NOMO-1 (cell line): ENCODE measurements around the gene ZFYVE28.

Source experiments
- DNase-seq, 2 experiments: peaks; one replicate each; lab custom pipeline; 2025; ENCODE audit not compliant: unreplicated experiment in 2 of 2; lab: John Stamatoyannopoulos, UW

ZFYVE28 gene

DNA sequence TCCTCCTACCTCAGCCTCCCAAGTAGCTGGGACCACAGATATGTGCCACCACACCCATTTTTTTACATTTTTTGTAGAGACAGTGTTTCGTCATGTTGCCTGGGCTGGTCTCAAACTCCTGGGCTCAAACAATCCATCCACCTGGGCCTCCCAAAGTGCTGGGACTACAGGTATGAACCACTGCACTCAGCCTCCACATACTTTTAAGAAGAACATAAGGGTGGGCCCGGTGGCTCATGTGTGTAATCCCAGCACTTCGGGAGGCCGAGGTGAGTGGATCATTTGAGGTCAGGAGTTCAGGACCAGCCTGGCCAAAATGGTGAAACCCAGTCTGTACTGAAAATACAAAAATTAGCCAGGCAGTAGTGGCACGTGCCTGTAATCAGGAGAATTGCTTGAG, 105.1 kb downstream of the ZFYVE28 start:
- DNase-seq, result no peak

DNA sequence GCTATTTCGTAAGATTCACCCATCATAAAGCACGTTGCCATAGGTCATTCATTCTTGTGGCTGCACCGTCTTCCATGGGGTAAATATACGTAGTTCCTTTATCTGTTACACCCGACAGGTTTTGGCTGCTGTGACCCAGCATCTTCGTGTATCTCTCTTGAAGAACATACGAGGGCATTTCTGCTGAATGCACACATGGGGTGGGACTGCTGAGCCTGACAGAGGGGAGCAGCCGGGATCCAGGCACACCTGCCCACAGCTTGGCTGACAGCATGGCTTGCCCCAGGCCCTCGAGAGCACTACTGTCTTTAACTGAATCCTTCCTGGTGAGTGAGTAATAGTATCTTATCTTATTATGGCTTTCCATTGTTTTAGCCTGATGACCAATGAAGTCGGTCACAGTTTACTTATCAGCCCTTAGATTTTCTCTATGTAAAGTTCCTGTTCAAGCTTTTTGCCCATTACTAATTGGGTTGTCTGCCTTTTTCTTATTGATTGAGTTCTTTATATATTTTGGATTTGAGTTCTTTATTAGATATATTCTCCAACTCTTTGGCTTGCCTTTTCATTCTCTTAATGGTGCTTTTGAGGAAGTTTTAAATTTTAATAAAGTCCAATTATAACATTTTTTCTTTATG, 111.6 kb downstream of the ZFYVE28 start:
- no peak for DNase-seq

DNA sequence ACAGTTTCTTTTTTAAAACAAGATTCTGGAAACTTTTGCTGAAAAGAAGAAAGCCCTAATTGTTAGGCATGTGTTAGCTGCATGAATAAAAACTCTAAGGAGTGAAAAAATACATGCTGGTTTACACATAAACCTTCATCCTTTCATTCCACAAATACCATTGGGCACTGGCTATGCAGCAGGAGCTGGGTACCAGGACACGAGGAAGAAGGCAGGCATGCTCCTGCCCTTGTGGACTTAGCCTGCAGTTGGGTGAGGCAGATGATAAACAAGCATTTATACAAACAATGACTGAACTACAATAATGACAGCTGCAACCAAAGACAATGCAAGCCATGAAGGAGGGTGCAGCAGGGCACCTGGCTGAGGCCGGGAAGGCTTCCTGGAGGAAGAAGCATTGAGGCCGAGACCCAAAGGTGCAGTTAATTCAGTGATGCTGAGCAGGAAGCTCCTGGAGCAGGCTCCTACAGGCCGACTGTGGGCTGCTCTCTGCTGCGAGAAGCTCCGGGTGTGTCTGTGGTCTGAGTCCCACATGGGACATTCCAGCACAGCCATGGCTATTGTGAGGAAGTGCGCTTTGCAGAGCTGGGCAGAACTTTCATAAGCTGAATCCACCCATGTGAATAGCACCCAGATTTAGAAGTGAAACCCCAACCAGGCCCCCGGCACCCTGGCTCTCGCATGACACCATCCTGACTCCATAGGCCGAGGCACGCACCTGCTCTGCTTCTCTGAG, 112.5 kb downstream of the ZFYVE28 start:
- no peak for DNase-seq

DNA sequence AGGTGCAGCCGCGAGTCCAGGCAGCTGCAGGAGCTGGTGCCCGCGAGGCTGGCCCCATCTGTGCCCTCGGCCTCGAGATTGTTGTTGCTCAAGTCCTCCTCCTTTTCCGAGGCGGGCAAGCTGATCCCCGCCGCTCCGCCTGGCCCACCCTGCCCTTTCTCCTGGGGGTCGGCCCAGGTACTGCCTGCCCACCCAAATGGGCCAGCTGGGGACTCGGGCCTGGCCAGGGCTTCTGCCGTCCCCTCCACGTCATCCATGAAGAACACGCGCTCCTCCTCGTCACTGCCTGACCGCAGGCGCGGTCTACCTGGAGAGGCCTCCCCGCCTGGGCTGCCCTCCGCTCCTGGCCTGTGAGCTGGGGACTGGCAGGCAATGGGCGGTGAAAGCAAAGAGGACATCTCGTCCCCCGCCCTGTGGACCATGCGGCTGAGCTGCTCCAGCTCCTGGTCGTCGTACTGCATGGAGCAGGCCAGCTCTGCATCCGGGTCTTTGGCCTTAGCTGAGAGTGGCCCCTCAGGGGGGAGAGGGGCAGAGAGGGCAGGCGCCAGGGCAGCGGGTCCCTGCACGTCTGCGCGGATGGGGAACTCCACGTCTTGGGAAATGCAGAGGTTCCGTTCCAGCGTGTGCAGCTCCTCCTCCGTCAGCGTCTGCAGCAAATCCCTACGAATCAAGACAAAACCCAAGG, 113.4 kb downstream of the ZFYVE28 start:
- no peak for DNase-seq

DNA sequence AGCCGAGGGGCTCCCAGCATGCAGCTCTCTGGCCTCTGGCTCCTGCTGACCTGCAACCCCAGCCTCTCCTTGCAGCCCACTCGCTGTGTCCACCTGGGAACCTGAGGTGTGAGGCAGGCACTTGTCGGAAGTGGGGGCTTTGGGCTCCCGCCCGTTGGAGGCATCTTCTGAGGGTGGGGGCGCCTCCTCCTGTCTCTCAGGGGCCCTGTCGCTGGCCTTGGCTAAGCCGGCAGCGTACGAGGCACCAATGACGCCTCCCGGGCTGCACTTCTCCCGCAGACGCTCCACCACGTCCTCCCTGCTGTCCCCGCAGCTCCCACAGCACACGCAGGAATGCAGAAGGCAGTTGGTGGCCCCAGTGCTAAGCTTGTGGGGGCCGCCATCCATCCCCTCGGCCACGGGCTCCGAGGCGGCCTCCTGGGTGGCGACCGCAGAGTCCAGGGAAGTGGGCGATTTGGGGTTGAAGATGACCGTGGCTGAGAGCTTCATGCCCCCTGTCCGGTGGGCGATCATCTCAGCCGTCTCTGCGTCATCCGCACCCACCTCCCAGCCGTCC, 114.0 kb downstream of the ZFYVE28 start:
- DNase-seq, result no peak

DNA sequence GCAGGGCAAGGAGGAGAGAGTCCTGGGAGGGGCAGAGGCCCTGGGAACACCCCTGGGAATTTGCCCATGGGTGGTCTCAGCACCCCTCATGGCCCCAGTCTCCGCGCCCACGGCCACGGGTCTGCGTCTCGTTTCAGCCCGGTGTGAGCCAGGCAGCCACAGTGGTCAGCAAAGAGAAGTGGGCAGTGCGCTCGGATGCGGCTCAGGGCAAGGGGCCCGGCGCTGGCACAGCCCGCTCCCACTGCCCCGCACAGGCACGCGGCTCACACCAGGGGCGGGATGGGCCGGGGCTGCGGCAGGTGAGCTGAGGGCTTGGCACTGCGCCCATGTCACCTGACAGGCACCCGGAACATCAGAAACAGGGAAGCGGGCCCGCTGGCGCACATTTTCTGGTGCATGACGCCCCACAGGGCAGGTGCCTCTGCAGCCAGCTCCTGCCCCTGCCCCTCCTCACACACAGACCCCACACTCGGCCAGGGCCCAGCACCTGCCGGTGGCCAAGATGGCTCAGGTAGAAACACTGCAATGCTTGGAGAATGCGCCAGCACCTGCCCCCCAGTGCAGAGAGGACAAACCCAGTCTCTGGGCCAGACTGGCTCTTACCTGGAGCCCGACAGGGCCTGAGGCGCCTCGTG, 114.6 kb downstream of the ZFYVE28 start:
- DNase-seq, result no peak

DNA sequence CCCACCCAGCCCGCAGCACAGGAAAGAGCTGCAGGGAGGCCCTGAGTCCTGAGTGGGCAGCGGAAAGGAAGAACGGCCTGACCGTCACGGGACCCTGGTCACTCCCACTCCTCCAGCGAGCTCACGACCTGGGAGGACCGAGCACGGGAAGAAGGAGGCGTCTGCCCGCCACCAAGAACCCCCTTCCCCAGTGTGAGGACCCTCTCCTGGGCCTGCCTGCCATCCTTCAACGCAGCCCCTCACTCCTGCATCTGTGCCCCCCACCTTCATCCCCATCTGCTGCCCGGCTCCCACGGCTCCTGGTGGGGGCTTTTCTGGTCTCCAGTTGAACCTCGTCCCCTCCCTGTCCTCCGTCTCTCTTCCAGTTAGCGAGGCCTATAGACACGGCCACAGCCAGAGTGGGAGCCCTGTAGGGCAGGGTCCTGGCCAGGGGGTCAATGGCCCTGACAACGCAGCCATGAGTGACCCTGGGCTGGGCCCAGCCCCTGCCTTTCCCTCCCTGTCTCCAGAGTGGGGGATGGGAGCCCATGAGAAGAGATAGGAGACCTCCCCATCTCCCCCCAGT, 115.2 kb downstream of the ZFYVE28 start:
- DNase-seq, result no peak

DNA sequence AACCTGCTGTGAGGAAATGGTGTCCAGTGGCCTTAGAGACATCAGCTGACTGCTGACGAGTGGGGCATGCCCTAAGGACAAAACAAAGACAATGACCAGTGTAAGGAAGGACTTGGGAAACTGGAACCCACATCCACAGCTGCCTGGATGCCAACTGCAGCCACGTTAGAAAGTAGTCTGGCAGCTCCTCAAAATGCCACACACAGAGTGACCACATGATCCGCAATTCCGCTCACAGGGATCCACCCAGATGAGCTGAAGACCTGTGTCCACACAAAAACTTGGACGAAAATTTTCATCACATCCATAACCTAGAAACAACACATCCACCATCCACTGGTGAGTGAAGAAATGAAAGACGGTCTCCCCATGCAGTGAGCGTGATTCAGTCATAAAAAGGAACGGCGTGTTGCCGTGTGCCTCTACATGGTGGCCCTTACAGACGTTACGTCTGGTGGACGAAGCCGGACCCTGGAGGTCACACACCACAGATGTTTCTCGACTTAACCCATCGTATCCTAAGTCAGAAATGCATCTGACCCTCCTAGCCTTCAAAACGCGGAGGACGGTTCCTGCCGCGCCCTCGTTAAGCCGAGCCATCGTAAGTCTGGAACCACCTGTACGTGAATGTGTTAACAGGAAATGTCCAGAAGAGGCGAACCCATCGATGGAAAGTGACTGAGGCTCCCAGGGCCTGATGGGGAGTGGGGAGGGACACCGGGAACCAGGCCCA, 115.9 kb downstream of the ZFYVE28 start:
- no peak for DNase-seq

DNA sequence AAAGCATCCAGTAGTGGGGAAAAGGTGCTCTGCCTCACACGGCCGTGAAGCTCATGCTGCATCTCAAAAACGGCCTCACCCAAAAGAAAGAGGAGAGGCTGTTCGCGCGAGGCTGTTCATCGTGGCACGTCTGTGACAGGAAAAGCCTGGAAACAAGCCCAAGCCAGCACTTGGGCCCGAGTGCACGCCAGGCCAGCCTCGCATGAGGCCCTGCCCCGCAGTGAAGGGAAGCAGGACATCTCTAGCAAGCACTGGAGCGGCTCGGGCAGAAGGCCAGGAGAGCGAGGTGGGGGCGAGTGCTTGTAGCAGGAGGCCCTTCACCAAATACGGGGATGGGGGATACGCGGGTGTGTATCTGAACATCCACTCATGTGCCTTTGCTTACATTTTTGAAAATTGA, 116.6 kb downstream of the ZFYVE28 start:
- no peak for DNase-seq

DNA sequence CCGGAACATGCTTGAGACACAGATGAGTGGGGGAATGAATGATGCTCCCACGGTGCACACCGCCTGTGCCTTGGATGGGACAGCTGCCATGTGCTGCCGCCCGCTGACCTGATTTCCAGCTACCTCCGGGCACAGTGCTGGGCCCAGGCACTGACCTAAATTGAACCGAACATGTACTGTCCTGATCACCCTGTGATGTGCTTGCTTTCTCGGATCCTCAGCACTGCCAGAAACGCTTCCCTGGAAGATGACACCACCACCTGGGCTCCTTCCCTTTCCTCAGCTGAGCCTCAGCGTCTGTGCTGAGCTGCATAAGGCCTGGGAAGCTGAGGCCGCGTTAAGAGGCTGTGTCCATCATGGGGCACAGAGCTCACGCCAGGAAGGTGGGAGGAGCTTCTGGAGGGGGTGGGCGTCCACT, 117.2 kb downstream of the ZFYVE28 start:
- DNase-seq, result no peak

DNA sequence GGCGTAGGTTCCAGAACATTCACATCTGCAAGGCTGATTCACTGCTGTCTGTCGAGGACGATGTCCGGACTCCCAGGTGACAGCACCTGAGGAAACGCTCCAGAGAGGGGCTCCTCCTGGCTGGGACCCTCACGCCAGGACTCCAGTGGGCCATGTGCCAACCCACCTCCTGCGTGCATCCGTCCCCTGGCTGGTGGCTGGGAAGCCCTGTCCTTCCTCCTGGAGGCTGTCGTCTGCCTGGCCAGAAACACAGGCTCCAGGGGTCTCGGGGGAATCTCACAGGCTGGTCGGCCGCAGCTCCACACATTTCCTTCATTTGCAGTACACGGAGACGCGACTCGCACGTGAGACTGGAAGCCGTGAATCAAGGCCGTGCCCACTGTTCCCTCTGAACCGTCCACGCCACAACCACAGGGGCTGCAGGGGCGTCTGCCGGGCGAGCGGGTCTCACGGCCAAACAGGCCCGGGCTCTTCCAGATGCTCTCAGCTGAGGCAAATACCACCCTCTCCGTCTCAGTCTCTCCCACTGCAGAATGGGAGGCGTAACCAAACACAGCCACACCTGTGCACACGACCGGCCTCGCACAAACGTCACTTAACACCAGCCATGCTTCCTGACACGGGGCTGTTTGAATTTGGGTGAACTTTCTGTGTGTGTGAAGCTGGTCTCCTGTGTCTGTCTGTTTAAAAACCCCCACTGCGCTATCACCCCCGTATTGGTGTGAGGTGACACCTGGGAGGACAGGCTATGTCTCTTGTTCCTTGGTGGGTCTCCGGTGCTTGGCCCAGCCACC, 117.8 kb downstream of the ZFYVE28 start:
- no peak for DNase-seq

DNA sequence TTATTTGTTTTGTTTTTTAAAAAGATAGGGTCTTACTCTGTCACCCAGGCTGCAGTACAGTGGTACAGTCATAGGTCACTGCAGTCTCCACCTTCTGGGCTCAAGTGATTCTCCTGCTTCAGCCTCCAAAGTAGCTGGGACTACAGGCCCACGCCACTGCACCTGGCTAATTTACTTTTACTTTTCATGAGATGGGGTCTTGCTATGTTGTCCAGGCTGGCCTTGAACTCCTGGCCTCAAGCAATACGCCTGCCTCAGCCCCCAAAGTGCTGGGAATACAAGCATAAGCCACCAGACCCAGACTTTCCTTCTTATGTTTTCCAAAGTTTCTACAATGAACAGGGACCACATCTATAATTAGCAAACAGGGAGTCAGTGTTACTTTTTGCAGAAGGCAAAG, 118.7 kb downstream of the ZFYVE28 start:
- DNase-seq, result no peak

DNA sequence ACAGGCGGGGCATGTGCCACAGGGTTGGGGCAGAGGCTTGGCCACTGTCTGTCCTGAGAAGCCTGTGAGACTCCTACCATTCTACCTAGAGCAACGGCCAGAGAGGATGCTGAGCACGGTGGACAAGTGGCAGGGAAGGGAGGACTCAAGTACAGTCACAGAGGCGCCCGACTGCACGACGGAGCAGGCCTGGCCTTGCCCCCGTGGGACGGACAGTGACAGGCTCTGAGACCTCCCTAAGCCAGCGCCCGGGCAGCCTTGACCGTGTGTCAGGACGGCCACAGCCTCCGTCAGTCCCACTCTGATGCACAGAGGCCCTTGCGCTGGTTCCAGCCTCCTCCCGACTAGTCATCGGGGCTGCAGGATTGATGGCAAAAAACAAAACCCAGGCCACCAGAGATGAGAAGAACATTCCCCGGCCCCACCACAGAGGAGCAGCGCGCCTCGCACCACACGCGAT, 119.9 kb downstream of the ZFYVE28 start:
- DNase-seq, result no peak

DNA sequence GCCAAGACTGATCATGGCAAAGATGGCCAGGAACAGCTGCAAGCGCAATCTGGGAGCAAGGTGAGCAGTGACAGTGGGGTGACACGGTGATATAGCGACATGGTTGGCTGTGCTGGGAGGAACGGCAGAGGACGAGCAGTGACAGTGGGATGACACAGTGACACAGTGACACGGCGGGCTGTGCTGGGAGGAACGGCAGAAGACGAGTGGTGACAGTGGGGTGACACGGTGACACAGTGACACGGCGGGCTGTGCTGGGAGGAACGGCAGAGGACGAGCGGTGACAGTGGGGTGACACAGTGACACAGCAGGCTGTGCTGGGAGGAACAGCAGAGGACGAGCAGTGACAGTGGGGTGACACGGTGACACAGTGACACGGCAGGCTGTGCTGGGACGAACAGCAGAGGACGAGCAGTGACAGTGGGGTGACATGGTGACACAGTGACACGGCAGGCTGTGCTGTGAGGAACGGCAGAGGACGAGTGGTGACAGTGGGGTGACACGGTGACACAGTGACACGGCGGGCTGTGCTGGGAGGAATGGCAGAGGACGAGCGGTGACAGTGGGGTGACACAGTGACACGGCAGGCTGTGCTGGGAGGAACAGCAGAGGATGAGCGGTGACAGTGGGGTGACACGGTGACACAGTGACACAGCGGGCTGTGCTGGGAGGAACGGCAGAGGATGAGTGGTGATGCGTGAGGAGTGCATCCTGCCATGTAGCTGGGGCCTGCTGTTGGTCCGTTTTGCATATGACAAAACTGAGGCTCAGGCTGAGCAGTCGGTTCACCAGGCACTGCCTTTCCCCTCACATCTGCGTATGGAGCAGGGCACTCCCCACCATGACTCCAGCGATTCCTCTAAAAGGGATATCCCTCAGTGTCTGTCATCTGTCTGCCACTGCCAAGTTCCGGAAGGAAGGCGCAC, 120.6 kb downstream of the ZFYVE28 start:
- DNase-seq, result no peak

DNA sequence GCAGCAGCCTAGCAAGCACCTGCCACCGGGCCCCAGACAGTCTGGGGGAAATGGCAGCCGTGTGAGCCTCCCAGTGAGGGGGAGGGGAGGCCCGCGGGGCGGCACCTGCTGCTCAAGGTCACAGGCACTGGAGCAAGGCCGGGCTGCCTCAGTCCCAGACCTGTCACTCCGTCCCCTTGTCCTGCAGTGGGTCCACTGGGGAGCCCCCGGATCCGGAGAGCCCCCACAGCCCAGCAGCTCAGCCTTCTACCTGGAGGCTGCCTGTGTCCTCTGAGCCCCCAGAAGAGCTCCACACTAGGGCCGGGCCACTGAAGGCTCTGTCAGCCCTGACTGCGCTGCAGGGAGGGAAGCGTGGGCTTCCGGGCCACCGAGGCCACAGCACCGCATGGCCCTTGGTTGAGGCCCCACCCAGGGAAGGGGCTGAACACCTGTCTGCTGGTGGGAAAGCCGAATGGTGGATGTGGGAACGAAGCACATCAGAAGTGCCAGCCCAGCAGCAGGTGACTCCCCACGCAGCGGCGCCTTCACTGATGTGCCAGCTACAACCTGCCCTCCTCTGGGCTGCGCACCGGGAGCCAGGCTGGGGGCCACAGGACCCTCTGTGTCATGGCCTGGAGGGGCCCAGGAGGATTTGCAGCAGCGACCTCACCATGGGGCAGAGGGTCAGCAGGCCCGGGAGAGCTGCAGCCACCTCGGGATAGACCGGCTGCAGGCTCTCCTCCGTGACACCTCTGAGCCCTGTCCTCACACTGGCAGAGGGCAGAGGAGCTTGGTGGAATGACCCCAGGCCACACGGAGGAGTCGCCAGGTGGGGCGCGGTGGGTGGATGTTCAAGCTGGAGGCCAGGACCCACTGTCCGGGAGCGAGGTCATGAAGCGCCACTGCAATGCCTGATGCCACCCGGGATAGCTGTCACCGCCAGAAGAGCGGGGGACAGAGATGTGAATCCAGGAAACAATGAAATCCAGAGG, 121.5 kb downstream of the ZFYVE28 start:
- no peak for DNase-seq

DNA sequence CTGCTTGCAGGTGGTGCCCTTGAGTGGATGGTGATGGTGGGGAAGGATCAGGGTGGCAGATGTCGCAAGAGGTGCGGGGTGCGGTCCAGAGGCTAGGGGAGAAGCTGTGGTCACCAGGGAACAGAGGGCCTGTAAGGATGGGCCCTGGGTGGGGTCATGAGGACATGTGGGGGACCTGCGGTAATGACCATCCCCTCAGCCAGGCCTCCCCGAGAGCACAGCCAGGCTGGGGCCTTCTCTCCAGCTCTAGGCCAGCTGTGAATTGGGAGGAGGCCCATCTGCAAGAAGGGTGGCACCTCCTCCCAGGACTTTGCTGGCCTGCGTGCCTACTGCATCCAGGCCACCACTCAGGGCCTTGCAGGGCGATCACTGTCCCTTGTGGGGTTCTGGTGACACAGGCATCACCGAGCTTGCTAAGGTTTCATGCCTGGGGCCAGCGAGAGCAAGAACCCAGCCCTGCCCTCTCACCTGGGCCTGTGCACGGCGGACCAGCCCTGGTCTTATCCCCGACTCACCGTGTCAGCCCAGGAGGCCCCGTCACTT, 122.5 kb downstream of the ZFYVE28 start:
- DNase-seq, result no peak

DNA sequence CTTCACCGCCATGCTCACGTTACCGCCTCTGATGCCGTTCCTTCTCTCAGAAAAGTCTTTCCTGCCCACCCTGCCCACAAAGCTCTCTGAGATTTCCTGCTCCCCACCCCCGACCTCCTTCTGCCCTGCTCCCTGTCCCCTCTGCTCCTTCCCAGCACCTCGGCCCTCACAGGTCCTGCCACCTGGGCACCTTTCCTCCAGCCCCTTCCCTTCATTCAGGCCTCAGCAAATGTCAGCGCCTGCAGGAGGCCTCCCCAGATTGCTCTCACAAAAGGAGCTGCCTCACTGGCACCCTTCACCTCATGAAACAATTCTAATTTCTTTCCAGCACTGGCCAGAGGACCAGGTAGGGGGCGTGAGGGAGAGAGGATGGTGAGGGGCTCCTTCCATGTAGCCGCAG, 122.9 kb downstream of the ZFYVE28 start:
- DNase-seq, result no peak
